ENCODE data around the gene TKT. TPM values are rescaled to one million over a fixed set of nuclear protein-coding genes. Genes with fewer than 3 reads are reported as not detected.

The TKT gene
- total and polyA plus RNA-seq, 2 of the 8 experiments (the other 6 are each of a cell fraction or from before 2014, with no cell fraction given), result 418 to 986 TPM

GRCh38 chr3:53295410-53295809 is 39.6 kb upstream of the TKT start (continued):
- TF ChIP-seq, protein P1, sequence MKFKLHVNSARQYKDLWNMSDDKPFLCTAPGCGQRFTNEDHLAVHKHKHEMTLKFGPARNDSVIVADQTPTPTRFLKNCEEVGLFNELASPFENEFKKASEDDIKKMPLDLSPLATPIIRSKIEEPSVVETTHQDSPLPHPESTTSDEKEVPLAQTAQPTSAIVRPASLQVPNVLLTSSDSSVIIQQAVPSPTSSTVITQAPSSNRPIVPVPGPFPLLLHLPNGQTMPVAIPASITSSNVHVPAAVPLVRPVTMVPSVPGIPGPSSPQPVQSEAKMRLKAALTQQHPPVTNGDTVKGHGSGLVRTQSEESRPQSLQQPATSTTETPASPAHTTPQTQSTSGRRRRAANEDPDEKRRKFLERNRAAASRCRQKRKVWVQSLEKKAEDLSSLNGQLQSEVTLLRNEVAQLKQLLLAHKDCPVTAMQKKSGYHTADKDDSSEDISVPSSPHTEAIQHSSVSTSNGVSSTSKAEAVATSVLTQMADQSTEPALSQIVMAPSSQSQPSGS (IDR thresholded peaks at IDR 0.05; ENCODE audit: low read length), result no peak
- TF ChIP-seq CEBPB (IDR thresholded peaks at IDR 0.05; ENCODE audit: low read depth, low read length) (no peak), NRF1 (IDR thresholded peaks at IDR 0.05; ENCODE audit: low read depth, low read length) (no peak), RNF2 (IDR thresholded peaks at IDR 0.05; ENCODE audit: borderline replicate concordance, low read depth, low read length, missing control alignments, poor library complexity, severe bottlenecking) (no peak)

All from H1 (cell line).